ENCODE results near the gene AP1S1. TPM values are rescaled to one million over a fixed set of nuclear protein-coding genes. Genes with fewer than 3 reads are reported as not detected.
A peak's percentile ranks its signal among the peaks of the same experiment; 100 is the strongest.

The AP1S1 gene
- total and polyA plus RNA-seq, 2 of the 13 experiments (the other 11 are each of a cell fraction or from before 2014, with no cell fraction given), result 57.5 to 68.1 TPM

GRCh38 chr7:101124376-101125056 lies 29.8 kb upstream of the AP1S1 start (continued):
- TF ChIP-seq GTF3A (CRISPR knock-in tag; conservative IDR thresholded peaks at IDR 0.05) (no peak), ATF1 (CRISPR knock-in tag; IDR thresholded peaks at IDR 0.05) (no peak), TFAP4 (IDR thresholded peaks at IDR 0.05; ENCODE audit: borderline replicate concordance, low read depth) (peak; percentile 95), HDAC1 (CRISPR knock-in tag; IDR thresholded peaks at IDR 0.05) (peak; percentile 69), KDM2A (CRISPR knock-in tag; IDR thresholded peaks at IDR 0.05; ENCODE audit: borderline replicate concordance, low read depth) (no peak), TOPORS (CRISPR knock-in tag; IDR thresholded peaks at IDR 0.05) (no peak), ZNF7 (CRISPR knock-in tag; IDR thresholded peaks at IDR 0.05) (no peak), ZNF180 (CRISPR knock-in tag; IDR thresholded peaks at IDR 0.05; ENCODE audit: borderline replicate concordance, low read depth) (no peak), ZNF331 (CRISPR knock-in tag; IDR thresholded peaks at IDR 0.05) (peak; percentile 34; the same call in 1 of the 2 replicates), MIER2 (CRISPR knock-in tag; IDR thresholded peaks at IDR 0.05) (no peak), POLR2A (IDR thresholded peaks at IDR 0.05; ENCODE audit: insufficient read depth in 1 of 2, low read depth in 2 of 2, low read length in 2 of 2) (peak; percentile 56 to 77; a peak in 3 of 4 replicates), SP5 (CRISPR knock-in tag; IDR thresholded peaks at IDR 0.05; ENCODE audit: borderline replicate concordance, low read depth) (peak; percentile 47), ZNF512 (CRISPR knock-in tag; IDR thresholded peaks at IDR 0.05) (no peak), PLRG1 (conservative IDR thresholded peaks at IDR 0.05) (no peak), FOXK2 (IDR thresholded peaks at IDR 0.05) (no peak), ZBTB43 (CRISPR knock-in tag; conservative IDR thresholded peaks at IDR 0.05) (peak; percentile 84), ZMAT5 (CRISPR knock-in tag; IDR thresholded peaks at IDR 0.05; ENCODE audit: borderline replicate concordance, low read depth) (no peak), ZBED4 (CRISPR knock-in tag; IDR thresholded peaks at IDR 0.05; ENCODE audit: borderline replicate concordance) (no peak), ZFP82 (CRISPR knock-in tag; IDR thresholded peaks at IDR 0.05; ENCODE audit: borderline replicate concordance) (no peak), AGO1 (IDR thresholded peaks at IDR 0.05; ENCODE audit: low read depth, low read length, poor library complexity, severe bottlenecking) (no peak)

All from HepG2 (cell line).